Inflammatory macrophage treated with lipopolysaccharide for 4 hours (primary cell): ENCODE measurements around the gene VLDLR.
"Not testable (repeated sequence)": the region's sequence is repeated elsewhere in the genome, so short reads cannot be mapped to it uniquely, and the experiment has no call there.

Source experiments
- DNase-seq: peaks from one replicate; pipeline ENCODE4 v3.0.0-alpha.2; 2020

Gene VLDLR

DNA sequence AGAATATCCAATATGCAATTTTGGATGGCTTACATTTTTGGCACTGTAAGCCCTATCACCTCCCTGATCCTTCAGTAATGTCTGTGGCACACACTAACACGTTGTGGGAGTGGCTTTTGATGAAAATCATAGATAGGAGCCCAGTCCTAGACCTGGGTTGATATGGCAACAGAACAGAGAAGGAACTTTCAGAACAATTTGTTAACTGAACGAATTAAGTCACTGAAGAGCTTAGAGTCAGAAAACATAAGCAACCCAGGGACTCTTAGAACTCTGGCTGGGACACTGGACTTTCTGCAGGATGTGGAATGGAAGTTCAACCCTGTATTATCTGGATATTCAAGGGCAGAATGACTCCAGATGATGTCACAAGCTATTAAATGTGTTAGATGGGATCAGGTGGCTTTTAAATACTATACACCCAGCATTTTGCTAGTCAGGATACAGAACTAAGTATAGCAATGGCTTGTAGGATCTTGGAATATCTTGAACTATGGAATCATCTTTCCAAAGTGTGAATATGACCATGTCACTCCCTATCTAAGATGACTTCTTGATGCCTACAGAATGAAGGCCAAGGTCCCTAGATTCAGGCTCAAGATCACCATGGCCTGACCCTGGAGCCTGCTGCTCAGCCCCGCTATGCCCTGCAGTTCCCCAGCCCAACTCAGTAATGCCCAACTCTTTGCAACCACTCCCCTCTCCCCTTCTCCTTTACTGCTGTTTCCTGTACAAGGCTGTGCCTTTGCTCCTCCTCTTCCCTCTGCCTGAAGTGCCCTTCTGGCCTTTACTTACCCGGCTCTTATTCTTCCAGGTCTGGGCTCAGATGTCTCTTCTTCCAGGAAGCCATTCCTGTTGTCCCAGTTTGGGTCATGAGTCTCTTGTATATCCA, 42.8 kb downstream of the VLDLR start:
- no peak for DNase-seq

DNA sequence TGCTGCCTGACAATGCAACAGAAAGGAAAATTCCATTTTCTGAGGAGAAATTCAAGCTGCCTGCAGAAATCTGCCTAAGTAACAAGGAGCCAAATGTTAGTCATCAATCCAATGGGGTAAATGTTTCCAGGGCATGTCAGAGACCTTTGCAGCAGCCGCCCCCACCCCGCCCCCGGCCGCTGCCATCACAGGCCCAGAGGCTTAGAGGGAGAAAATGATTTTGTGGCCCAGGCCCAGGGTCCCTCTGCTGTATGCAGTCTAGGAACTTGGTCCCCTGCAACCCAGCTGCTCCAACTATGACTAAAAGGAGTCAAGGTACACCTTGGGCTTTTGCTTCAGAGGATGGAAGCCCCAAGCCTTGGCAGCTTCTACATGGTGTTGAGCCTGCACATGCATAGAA, 45.0 kb downstream of the VLDLR start:
- DNase-seq, result no peak

DNA sequence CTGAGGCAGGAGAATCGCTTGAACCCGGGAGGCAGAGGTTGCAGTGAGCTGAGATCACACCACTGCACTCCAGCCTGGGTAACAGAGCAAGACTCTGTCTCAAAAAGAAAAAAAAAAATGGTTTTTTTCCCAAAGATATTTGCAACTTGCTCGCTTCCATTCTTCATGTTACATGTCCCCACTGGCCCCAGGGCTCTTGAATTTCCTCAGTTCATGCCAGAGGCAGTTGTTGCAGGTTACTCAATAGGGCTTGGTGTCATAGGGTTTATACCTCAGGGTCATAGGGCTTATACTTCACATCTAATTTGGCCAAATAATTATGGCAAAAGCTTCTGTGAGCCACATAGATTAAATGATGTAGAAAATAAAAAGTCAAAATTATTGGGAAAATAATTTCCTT, 51.6 kb downstream of the VLDLR start:
- no peak for DNase-seq

- DNase-seq, result no peak
These were observed 52.7 kb downstream of the VLDLR start for GRCh38 chr9:2674141-2674824.

- DNase-seq, result no peak
These were observed 54.2 kb downstream of the VLDLR start for GRCh38 chr9:2675834-2676233.

DNA sequence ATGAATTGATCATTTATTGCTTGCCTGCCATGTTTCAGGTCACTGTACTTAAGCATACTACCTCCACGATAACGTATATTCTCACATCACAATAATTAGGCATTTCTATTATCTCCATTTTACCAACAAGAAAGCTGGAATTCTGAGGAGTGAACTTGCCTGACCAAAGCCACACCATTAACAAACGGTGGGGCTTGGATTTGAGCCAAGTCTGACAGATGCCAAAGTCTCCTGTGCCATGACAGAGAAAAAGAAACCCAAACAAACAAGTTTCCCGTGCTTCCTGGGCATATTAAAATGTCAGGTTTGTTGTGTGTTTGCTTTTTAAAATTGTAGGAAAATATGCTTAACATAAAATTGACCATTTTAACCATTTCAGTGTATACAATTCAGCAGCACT, 54.9 kb downstream of the VLDLR start:
- DNase-seq, result no peak

DNA sequence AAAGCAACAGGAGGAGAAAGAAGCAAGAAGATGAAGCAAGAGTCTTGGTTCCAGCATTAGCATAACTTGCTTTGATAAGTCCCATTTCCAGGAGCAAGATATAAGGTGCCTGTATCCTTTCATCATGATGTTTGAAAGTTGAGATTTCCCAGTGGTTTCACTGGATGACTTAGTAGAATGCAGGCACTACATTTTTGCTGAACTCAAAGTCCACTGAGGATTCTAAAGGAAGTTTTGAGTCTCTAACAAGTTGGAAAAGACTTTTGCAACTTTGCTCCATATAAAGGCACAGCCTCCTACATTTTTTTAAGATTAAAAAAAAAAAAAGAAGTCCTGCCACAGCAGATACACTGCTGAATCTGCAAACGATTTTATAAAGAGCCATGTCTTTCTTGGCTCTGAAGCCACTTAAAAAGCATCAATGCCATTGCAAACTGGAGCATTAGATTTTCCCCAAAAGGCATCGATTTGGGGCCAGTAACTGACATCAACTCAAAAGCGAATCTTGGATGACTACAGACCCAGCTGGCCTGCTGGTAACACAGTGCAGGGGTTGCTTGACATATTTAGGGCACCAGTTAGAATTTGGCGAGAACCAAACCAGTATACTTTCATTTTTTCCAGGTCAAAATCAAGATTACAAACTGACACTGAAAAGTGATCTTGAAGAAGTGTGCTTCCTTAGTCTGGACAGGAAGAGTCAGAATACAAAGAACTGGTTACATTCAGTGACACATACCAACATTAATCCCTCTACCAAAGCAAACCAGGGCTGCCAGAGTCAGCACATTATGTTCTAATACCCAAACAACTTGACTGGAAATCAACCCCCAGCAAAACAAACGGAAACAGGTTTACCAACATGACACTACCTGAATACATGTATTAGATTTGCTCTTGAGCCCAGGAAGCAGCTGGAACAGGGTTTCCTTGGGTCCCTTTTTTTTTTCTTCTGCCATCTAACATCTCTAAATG, 56.6 kb downstream of the VLDLR start:
- DNase-seq, result no peak

- DNase-seq, result no peak
These were observed 57.4 kb downstream of the VLDLR start for GRCh38 chr9:2679011-2679410.

- no peak for DNase-seq
These were observed 60.4 kb downstream of the VLDLR start for GRCh38 chr9:2681981-2682380.

DNA sequence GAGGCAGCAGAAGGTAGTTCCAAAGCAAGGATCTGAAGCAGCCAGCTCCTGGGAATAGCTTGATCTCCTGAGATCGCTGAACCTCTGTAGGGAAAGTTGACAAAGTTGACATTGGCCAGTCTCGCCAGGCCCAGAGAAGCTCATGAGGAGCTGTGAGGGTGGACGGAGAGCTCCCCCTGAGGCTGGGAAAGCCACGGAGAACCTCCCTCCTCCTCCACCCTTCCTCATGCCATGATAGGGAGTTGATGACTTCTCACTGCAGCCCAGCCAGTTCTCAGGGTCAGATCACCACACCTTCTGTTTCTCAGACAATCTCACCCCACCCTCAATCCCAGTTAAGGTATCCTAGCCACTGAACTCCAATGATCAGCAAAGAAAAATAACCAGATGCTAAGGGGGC, 65.3 kb downstream of the VLDLR start:
- no peak for DNase-seq

DNA sequence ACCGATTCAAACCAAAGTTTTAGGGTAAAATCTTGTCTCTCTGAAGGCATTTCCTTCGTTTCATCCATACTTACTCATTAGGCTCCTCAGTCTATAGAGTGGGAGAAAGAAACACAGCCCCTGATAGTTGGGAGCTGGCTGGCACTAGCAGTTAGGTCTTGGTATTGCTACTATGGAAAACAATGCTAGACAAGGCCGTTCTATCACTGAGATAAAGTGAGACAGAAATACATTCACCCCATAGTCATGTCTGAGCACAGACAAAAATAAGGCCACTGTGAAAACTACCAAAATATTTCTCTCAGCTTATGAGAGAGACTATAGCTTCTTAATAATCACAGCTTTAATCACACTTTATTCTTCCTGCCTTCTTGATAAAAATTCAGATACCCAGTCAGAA, 67.0 kb downstream of the VLDLR start:
- DNase-seq, result no peak

DNA sequence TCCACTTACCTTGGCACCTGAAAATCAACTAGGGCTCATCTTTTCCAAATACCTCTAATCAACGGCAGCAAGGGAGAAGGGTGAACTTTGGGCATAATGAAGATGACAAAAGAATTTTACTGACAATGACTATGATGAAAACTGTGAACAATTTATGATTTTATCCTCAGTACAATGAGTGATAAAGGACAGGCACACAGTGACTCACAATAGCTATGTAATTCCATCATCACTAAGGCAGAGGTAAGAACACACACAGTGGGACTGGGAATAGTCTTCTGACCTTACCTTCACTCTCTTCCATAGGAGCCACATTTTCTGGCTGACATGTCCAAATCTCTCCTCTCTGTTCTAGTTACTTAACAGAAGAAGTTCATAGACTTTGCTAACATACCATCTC, 69.6 kb downstream of the VLDLR start:
- DNase-seq, result no peak

DNA sequence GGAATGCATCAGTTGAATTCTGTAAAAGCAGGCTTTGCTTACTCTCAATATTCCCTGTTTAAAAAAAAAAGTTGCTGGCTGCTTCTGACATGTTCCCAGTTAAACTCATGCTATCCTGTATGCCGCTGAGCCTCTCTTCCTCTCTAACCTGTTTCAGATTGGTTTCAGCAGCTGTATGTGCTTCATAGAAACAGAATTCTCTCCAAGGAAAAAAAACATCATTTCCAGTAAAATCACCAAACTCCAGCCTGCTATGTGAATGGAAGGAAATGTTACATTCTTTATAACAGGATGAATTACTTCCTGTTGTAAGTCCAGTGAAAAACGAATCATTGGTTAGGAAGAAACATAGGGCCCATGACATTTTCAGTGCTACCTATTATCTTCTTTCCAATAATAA, 70.0 kb downstream of the VLDLR start:
- DNase-seq, result no peak

DNA sequence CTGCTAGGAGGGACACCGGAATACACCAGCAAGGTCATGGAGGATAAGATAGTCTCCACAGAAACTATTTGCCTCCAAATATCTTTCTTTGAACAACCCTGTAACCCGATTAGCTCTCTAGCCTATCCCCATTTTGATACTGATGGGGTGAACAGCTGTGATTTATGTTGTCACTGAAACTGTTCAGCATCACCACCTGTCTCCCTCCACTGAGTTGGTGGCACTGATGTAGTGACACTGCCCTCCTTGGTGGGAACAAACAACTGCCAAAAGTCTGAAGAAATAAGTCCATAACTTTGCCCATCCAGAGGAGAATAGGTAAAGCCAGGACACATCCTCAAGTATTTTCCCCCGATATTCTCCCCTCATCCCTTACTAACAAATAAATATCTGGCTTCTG, 71.5 kb downstream of the VLDLR start:
- no peak for DNase-seq

- DNase-seq, result no peak
These were observed 75.9 kb downstream of the VLDLR start for GRCh38 chr9:2697492-2697891.

GRCh38 chr9:2700398-2700797, 78.8 kb downstream of the VLDLR start:
- DNase-seq, result no peak

DNA sequence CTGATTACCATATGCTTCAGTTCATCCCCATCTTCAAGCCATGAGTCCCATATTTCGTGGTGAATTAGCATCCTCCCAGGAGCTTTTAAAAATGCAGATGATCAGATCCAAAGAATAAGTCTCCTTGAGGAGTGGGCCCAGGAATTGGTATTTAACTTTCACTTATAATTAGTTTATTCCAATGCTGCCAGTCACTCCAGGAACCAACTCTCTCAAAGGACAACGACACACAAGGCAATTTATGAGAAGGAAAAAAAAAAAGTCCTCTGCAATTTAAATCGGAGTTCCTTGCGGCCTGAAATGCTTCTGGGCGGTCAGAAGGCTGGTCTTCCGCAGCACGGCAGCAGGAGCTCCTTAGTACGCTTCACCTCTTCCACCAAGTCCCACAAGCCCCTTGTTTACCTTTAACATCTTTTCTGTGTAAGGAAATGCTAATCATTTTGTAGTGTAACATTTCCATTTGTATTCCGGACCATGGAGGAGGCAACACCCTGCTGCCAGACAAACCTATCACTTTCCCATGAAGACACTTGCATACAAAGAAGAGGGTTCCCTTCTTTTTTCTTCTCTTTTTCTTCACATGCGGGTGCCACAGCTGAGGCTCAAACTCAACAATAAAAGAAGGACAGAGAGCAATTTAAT, 79.4 kb downstream of the VLDLR start:
- DNase-seq, result no peak

DNA sequence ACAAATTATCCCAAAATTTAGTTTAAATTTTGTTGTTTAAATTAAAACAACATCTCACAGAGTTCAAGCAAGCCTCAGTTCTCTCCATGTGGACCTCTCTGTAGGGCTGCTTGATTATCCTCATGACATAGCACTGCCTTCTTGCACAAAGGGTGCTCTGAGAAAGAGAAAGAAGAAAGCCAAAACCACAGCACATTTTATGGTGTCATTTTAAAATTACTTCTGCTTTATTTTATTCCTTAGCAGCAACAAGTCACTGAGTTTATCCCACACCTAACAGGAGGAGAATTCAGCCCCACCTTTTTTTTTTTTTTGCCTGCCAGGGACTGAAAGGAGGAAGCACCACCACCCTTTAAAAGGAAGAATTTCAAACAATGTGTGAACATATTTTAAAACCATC, 82.9 kb downstream of the VLDLR start:
- peak; percentile 41 for DNase-seq

DNA sequence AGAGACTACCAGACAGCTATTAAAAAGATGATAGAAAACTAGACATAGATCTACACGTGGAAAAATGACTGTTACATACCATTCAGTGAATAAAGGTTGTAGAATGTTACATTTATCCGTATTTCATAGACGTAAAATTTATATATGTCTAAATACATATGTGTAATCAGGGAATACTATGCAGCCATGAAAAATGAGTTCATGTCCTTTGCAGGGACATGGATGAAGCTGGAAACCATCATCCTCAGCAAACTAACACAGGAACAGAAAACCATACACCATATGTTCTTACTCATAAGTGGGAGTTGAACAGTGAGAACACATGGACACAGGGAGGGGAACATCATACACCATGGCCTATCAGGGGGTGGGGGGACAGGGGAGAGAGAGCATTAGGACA, 85.7 kb downstream of the VLDLR start:
- DNase-seq, result not testable (repeated sequence)
